B cell (primary cell): ENCODE data around the gene DMAC2.

Experiments
- CTCF ChIP-seq: fragments of 200-600 bp; IDR thresholded peaks from one replicate; pipeline ENCODE4 v1.8.0; 2022; ENCODE audit warnings: antibody characterized with exemption, mild to moderate bottlenecking
- EZH2 ChIP-seq: IDR thresholded peaks from 2 replicates; pipeline ENCODE4 v1.6.1; 2012; ENCODE audit warnings: borderline replicate concordance, low read depth, mild to moderate bottlenecking, moderate library complexity, low read length; ENCODE audit not compliant: insufficient read depth, poor library complexity, severe bottlenecking

GRCh38 chr19:41422456-41422855, 17.3 kb downstream of the DMAC2 start:
- TF ChIP-seq CTCF (no peak), EZH2 (no peak)
